ENCODE measurements around the gene KRTAP10-9. TPM values are rescaled to one million over a fixed set of nuclear protein-coding genes. Genes with fewer than 3 reads are reported as not detected.
"Not testable (repeated sequence)": the region's sequence is repeated elsewhere in the genome, so short reads cannot be mapped to it uniquely, and the experiment has no call there.

The KRTAP10-9 gene
- total RNA-seq, 1 donor from 2014 or later = not detected

DNA sequence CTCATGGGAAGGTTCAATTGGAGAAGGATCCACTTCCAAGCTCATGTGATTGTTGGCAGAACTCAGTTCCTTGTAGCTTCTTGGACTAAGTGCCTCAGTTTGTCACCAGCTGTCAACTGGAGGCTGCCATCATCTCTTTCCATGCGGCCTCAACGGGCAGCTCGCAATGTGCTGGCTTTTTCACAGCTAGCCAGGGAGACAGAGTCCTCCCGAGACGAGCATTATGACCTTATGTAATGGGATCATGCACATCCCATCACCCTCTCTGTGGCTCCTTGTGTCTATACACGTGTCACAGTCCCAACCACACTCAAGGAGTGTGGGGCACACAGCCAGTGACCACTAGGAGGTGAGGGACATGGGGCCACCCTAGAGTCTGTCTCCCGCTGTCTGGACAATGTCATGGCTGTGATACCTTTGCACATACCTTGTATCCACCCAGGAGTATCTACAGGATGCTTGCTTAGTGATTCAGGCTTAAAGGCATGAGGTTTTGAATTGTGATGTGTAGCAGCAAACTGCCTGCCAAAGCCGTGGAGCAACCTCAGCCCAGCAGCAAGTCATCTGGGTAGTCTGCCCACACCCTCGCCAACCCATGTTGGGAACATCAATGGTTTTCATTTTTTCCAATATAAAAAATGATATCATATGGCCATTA, 30.7 kb upstream of the KRTAP10-9 start:
- H3K36me3 Mint-ChIP-seq (ENCODE audit: unreplicated experiment) = no peaks in the 10 kb centered on the region
- no peak overlapping the region for H3K27ac Mint-ChIP-seq (ENCODE audit: unreplicated experiment)
- H3K9me3 Mint-ChIP-seq (ENCODE audit: unreplicated experiment) = no peaks in the 10 kb centered on the region
- DNase-seq (ENCODE audit: extremely low spot score, unreplicated experiment) = peak; percentile 57
- H3K4me1 Mint-ChIP-seq (ENCODE audit: unreplicated experiment) = peaks cover 3% of the 10 kb centered on the region
- H3K4me3 Mint-ChIP-seq (ENCODE audit: unreplicated experiment) = no peak overlapping the region
- no peak for TF ChIP-seq CTCF (IDR thresholded peaks at IDR 0.05)
- peaks cover 39% of the 10 kb centered on the region for H3K27me3 Mint-ChIP-seq (ENCODE audit: unreplicated experiment)

- H3K4me1 Mint-ChIP-seq (ENCODE audit: unreplicated experiment) = peaks cover 3% of the 10 kb centered on the region
- no peaks in the 10 kb centered on the region for H3K36me3 Mint-ChIP-seq (ENCODE audit: unreplicated experiment)
- DNase-seq (ENCODE audit: extremely low spot score, unreplicated experiment) = no peak
- no peaks in the 10 kb centered on the region for H3K9me3 Mint-ChIP-seq (ENCODE audit: unreplicated experiment)
- peaks cover 33% of the 10 kb centered on the region for H3K27me3 Mint-ChIP-seq (ENCODE audit: unreplicated experiment)
- no peak overlapping the region for H3K27ac Mint-ChIP-seq (ENCODE audit: unreplicated experiment)
- no peak for TF ChIP-seq CTCF (IDR thresholded peaks at IDR 0.05)
- no peak overlapping the region for H3K4me3 Mint-ChIP-seq (ENCODE audit: unreplicated experiment)
Observed at GRCh38 chr21:44598061-44598460, 28.8 kb upstream of the KRTAP10-9 start.

DNA sequence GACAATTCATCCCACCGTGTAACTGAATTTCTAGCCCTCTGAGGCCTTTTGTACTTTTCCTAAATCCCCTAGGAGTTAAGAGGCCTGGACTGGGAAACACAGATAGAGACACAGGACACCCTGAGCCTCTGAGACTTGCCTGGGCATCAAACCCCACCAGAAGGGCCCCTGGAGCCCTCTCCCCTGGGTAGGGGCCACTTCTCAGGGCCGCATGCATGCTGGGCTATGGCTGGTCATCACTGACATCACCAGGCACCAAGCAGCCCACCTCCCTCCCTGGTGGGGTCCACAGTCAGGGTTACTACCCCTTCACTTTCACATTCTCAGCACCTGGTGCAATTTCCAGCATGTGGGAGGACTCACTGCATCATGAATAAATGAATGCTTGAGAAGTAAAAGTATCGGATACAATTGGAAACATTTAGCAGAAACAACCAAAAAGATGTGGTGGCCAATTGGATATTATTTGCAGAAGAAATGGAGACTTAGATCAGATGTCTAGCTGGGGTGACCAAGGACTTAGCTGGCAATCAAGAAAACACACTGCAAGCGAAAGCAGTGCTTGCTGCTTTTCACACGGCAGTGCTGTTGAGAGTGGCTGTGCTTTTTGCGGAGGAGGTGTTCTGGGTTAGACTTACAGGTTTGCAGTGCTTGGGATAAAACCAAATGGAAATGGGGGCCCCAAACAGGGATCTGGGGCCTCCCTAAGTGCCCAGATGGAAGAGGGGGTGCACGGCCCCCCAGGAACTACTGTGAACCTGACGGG, 27.4 kb upstream of the KRTAP10-9 start:
- TF ChIP-seq CTCF (IDR thresholded peaks at IDR 0.05) = no peak
- Mint-ChIP-seq H3K4me1 (ENCODE audit: unreplicated experiment) (no peaks in the 10 kb centered on the region), H3K36me3 (ENCODE audit: unreplicated experiment) (no peaks in the 10 kb centered on the region), H3K9me3 (ENCODE audit: unreplicated experiment) (peaks cover under 1% of the 10 kb centered on the region), H3K4me3 (ENCODE audit: unreplicated experiment) (no peak overlapping the region), H3K27ac (ENCODE audit: unreplicated experiment) (no peak overlapping the region), H3K27me3 (ENCODE audit: unreplicated experiment) (peaks cover 30% of the 10 kb centered on the region)
- DNase-seq (ENCODE audit: extremely low spot score, unreplicated experiment) = peak; percentile 66

- H3K4me1 Mint-ChIP-seq (ENCODE audit: unreplicated experiment); H3K27ac Mint-ChIP-seq (ENCODE audit: unreplicated experiment); H3K9me3 Mint-ChIP-seq (ENCODE audit: unreplicated experiment); H3K4me3 Mint-ChIP-seq (ENCODE audit: unreplicated experiment); H3K36me3 Mint-ChIP-seq (ENCODE audit: unreplicated experiment): not testable (repeated sequence)
- DNase-seq (ENCODE audit: extremely low spot score, unreplicated experiment) = peak; percentile 63
- peaks cover 34% of the 10 kb centered on the region for H3K27me3 Mint-ChIP-seq (ENCODE audit: unreplicated experiment)
Observed at GRCh38 chr21:44600118-44600978, 26.5 kb upstream of the KRTAP10-9 start, which contains the start of gene KRTAP10-7. KRTAP10-7 (plus strand) TSS chr21:44600597; CDS start chr21:44600622, 25 bp downstream.

DNA sequence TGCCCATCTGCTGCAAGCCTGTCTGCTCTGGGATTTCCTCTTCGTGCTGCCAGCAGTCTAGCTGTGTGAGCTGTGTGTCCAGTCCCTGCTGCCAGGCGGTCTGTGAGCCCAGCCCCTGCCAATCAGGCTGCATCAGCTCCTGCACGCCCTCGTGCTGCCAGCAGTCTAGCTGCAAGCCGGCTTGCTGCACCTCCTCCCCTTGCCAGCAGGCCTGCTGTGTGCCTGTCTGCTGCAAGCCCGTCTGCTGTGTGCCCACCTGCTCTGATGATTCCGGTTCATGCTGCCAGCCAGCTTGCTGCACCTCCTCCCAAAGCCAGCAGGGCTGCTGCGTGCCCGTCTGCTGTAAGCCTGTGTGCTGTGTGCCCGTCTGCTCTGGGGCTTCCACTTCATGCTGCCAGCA, 25.8 kb upstream of the KRTAP10-9 start:
- peak; percentile 75 for DNase-seq (ENCODE audit: extremely low spot score, unreplicated experiment)
- H3K27me3 Mint-ChIP-seq (ENCODE audit: unreplicated experiment) = peaks cover 36% of the 10 kb centered on the region
- not testable (repeated sequence) for H3K27ac Mint-ChIP-seq (ENCODE audit: unreplicated experiment)

More for the DNA sequence above, 25.8 kb upstream of the KRTAP10-9 start:
- not testable (repeated sequence) for H3K9me3 Mint-ChIP-seq (ENCODE audit: unreplicated experiment); H3K4me3 Mint-ChIP-seq (ENCODE audit: unreplicated experiment); H3K36me3 Mint-ChIP-seq (ENCODE audit: unreplicated experiment); H3K4me1 Mint-ChIP-seq (ENCODE audit: unreplicated experiment)

All from osteocyte (in vitro differentiated cells).